ENCODE measurements around the gene CACNA2D3. TPM values are rescaled to one million over a fixed set of nuclear protein-coding genes. Genes with fewer than 3 reads are reported as not detected.

Gene CACNA2D3
- total RNA-seq, 2 donors from 2014 or later = 0.97 TPM; not detected in 1

DNA sequence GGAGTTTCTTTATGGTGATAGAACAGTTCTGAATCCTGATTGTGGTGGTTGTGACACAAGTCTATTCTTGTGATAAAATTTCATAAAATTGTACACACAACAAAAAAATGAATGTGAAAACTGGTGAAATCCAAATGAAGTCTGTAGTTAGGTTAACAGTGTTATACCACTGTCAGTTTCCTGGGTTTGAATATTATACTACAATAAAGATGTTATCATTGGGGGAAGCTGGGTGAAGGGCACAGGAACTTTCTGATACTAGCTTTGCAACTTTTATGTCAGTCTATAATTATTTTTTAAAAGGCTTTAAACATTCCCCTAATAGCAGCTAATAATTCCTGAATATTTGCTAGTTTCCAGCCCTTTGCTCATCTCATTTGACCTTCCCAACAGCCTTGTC, 485.7 kb downstream of the CACNA2D3 start:
- Histone ChIP-seq H3K27me3 (ENCODE audit: control insufficient read depth, insufficient read depth, low read length, poor library complexity, severe bottlenecking) (no peaks in the 10 kb centered on the region), H3K9ac (ENCODE audit: extremely low read depth, low read length, poor library complexity, severe bottlenecking) (no peak overlapping the region), H3K27ac (ENCODE audit: low read depth, low read length) (no peak overlapping the region), H3K4me1 (ENCODE audit: control insufficient read depth, insufficient read depth, low read length) (no peaks in the 10 kb centered on the region), H3K4me3 (ENCODE audit: low read length) (no peak overlapping the region), H3K36me3 (ENCODE audit: control insufficient read depth, insufficient read depth, low read length) (no peaks in the 10 kb centered on the region), H3K9me3 (ENCODE audit: control insufficient read depth, low read length) (no peaks in the 10 kb centered on the region)
- Mint-ChIP-seq H3K4me3 (no peak overlapping the region), H3K9me3 (peaks cover 13% of the 10 kb centered on the region), H3K27ac (no peak overlapping the region), H3K36me3 (ENCODE audit: low read depth) (no peaks in the 10 kb centered on the region), H3K4me1 (no peaks in the 10 kb centered on the region), H3K27me3 (ENCODE audit: insufficient read depth) (no peaks in the 10 kb centered on the region)
- TF ChIP-seq, protein P1, sequence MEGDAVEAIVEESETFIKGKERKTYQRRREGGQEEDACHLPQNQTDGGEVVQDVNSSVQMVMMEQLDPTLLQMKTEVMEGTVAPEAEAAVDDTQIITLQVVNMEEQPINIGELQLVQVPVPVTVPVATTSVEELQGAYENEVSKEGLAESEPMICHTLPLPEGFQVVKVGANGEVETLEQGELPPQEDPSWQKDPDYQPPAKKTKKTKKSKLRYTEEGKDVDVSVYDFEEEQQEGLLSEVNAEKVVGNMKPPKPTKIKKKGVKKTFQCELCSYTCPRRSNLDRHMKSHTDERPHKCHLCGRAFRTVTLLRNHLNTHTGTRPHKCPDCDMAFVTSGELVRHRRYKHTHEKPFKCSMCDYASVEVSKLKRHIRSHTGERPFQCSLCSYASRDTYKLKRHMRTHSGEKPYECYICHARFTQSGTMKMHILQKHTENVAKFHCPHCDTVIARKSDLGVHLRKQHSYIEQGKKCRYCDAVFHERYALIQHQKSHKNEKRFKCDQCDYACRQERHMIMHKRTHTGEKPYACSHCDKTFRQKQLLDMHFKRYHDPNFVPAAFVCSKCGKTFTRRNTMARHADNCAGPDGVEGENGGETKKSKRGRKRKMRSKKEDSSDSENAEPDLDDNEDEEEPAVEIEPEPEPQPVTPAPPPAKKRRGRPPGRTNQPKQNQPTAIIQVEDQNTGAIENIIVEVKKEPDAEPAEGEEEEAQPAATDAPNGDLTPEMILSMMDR (conservative IDR thresholded peaks at IDR 0.05) = no peak
- no peak for DNase-seq

DNA sequence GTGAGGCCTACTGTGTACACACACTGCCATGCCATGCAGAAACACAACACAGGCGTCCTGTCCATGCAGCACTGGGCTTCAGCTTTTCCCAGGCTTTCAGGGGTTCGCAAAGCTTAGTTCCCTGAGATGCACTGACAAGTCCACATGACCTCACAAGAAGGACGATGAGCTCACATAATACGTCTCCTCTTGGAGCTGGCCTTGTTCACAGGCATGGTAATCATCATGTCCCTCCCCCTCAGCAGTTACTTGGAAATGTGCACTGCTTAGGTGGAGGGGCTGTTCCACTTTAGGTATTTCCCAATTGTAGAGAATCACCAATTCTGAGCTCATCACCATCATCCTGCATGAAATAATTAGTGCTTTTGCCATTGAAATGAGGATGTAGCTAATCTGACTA, 496.7 kb downstream of the CACNA2D3 start:
- Mint-ChIP-seq H3K4me1 (no peaks in the 10 kb centered on the region), H3K4me3 (no peak overlapping the region), H3K9me3 (no peaks in the 10 kb centered on the region), H3K27me3 (ENCODE audit: insufficient read depth) (peaks cover 10% of the 10 kb centered on the region), H3K36me3 (ENCODE audit: low read depth) (no peaks in the 10 kb centered on the region), H3K27ac (no peak overlapping the region)
- H3K36me3 ChIP-seq (ENCODE audit: control insufficient read depth, insufficient read depth, low read length) = no peaks in the 10 kb centered on the region
- no peaks in the 10 kb centered on the region for H3K9me3 ChIP-seq (ENCODE audit: control insufficient read depth, low read length)
- no peak overlapping the region for H3K9ac ChIP-seq (ENCODE audit: extremely low read depth, low read length, poor library complexity, severe bottlenecking)
- DNase-seq = no peak
- no peak overlapping the region for H3K27ac ChIP-seq (ENCODE audit: low read depth, low read length)
- WGBS, 2 experiments (ENCODE audit: insufficient coverage in 1 of 2, insufficient read length in 1 of 2) = 89 to 90% methylated on average over 3 to 4 of the region's 4 CpGs
- TF ChIP-seq, protein P1 (conservative IDR thresholded peaks at IDR 0.05) = no peak
- H3K4me3 ChIP-seq (ENCODE audit: low read length) = no peak overlapping the region
- H3K4me1 ChIP-seq (ENCODE audit: control insufficient read depth, insufficient read depth, low read length) = no peaks in the 10 kb centered on the region
- no peaks in the 10 kb centered on the region for H3K27me3 ChIP-seq (ENCODE audit: control insufficient read depth, insufficient read depth, low read length, poor library complexity, severe bottlenecking)

DNA sequence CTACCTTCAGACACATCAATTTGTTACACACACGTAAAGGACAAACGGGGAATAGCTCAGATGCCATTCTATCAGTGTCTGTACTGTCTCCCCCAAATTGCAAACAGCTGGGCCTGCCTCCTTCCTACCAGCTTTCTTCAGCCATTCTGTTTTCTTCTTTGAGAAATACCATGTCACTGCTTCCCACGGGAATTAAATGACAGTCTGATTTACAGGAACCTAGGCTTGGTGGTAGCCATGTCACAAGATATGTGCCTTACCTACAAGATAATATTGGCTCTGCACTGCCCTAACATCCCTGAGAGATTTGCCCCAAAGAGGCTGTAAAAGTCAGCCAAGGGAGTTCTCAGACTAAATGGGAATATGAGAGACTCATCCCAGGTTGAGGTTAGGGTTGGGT, 497.2 kb downstream of the CACNA2D3 start:
- Histone ChIP-seq H3K36me3 (ENCODE audit: control insufficient read depth, insufficient read depth, low read length) (no peaks in the 10 kb centered on the region), H3K27ac (ENCODE audit: low read depth, low read length) (no peak overlapping the region), H3K27me3 (ENCODE audit: control insufficient read depth, insufficient read depth, low read length, poor library complexity, severe bottlenecking) (no peaks in the 10 kb centered on the region), H3K9me3 (ENCODE audit: control insufficient read depth, low read length) (no peaks in the 10 kb centered on the region), H3K9ac (ENCODE audit: extremely low read depth, low read length, poor library complexity, severe bottlenecking) (no peak overlapping the region), H3K4me3 (ENCODE audit: low read length) (no peak overlapping the region), H3K4me1 (ENCODE audit: control insufficient read depth, insufficient read depth, low read length) (no peaks in the 10 kb centered on the region)
- no peak overlapping the region for H3K27ac Mint-ChIP-seq
- H3K27me3 Mint-ChIP-seq (ENCODE audit: insufficient read depth) = peaks cover 12% of the 10 kb centered on the region
- no peak for DNase-seq
- no peak overlapping the region for H3K4me3 Mint-ChIP-seq
- no peaks in the 10 kb centered on the region for H3K4me1 Mint-ChIP-seq
- no peaks in the 10 kb centered on the region for H3K36me3 Mint-ChIP-seq (ENCODE audit: low read depth)
- TF ChIP-seq, protein P1 (conservative IDR thresholded peaks at IDR 0.05) = no peak
- H3K9me3 Mint-ChIP-seq = no peaks in the 10 kb centered on the region
- 83 to 90% methylated on average over 2 to 3 of the region's 3 CpGs for WGBS, 2 experiments (ENCODE audit: insufficient coverage in 1 of 2, insufficient read length in 1 of 2)

All from endodermal cell (in vitro differentiated cells).